ENCODE data around the gene CISH.

GRCh38 chr3:50603261-50604109, 8.1 kb downstream of the CISH start:
- no peak for TF ChIP-seq RBBP5 (conservative IDR thresholded peaks at IDR 0.05)
- TF ChIP-seq MAX (IDR thresholded peaks at IDR 0.05; ENCODE audit: low read depth, low read length): no peak
- TF ChIP-seq, protein P1, sequence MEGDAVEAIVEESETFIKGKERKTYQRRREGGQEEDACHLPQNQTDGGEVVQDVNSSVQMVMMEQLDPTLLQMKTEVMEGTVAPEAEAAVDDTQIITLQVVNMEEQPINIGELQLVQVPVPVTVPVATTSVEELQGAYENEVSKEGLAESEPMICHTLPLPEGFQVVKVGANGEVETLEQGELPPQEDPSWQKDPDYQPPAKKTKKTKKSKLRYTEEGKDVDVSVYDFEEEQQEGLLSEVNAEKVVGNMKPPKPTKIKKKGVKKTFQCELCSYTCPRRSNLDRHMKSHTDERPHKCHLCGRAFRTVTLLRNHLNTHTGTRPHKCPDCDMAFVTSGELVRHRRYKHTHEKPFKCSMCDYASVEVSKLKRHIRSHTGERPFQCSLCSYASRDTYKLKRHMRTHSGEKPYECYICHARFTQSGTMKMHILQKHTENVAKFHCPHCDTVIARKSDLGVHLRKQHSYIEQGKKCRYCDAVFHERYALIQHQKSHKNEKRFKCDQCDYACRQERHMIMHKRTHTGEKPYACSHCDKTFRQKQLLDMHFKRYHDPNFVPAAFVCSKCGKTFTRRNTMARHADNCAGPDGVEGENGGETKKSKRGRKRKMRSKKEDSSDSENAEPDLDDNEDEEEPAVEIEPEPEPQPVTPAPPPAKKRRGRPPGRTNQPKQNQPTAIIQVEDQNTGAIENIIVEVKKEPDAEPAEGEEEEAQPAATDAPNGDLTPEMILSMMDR (IDR thresholded peaks at IDR 0.05 in 2 of 3, conservative IDR thresholded peaks at IDR 0.05 in 1 of 3; ENCODE audit: control insufficient read depth in 2 of 3, extremely low read depth in 1 of 3, insufficient read depth in 1 of 3, low read depth in 3 of 3, low read length in 3 of 3): no peak
- no peak for TF ChIP-seq RAD21 (IDR thresholded peaks at IDR 0.05; ENCODE audit: insufficient read depth, low read depth, low read length)
- no peak for TF ChIP-seq POLR2A (IDR thresholded peaks at IDR 0.05; ENCODE audit: low read depth, low read length)

Measured in GM12878 (cell line).